Measurements from ENCODE around the gene TAF11L14. TPM values are rescaled to one million over a fixed set of nuclear protein-coding genes. Genes with fewer than 3 reads are reported as not detected.

Gene TAF11L14
- total RNA-seq, 1 experiment from 2014 or later, result not detected

DNA sequence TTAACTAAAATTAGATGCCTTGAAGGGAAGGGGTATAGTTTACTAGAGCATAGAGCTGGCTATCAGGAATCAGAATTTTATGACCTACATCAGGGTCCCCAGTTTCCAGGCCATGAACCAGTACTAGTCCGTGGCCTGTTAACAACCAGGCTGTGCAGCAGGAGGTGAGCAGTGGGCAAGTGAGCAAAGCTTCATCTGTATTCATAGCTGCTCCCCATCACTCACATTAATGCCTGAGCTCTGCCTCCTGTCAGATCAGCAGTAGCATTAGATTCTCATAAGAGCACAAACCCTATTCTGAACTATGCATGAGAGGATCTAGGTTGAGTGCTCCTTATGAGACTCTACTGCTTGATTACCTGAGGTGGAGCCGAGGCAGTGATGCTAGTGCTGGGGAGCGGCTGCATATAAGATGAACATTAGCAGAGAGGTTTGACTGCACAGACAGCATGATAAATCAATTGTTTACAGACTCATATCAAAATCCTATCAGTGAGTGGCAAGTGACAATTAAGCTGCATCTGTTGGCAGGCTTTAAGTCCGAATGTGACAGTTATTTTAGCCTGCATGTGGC, 44.6 kb downstream of the TAF11L14 start:
- no peaks in the 10 kb centered on the region for H3K9me2 ChIP-seq (ENCODE audit: insufficient read depth)
- H3K27ac ChIP-seq (ENCODE audit: low read depth, low read length), result no peak overlapping the region
- no peak overlapping the region for H3K4me2 ChIP-seq (ENCODE audit: low read length)
- CTCF ChIA-PET, result no interaction called here
- H3K27me3 ChIP-seq (ENCODE audit: insufficient read depth, low read length), result no peaks in the 10 kb centered on the region
- H3K9ac ChIP-seq (ENCODE audit: low read length), result no peak overlapping the region
- H3K36me3 ChIP-seq (ENCODE audit: control insufficient read depth in 1 of 2, insufficient read depth in 2 of 2, low read length in 2 of 2), result no peaks in the 10 kb centered on the region
- H3K4me3 ChIP-seq (replicated peaks in 1 of 2; ENCODE audit: low read depth in 1 of 2, low read length in 2 of 2), result no peak overlapping the region
- DNase-seq (ENCODE audit: low read depth, low spot score) (no peak), ATAC-seq (no peak)
- no peaks in the 10 kb centered on the region for H3K4me1 ChIP-seq (ENCODE audit: control insufficient read depth in 1 of 2, insufficient read depth in 2 of 2, low read length in 2 of 2)
- intact Hi-C loops (cut with micrococcal nuclease), result no loop called here
- no peaks in the 10 kb centered on the region for H3K79me2 ChIP-seq (ENCODE audit: insufficient read depth, low read length)
- TF ChIP-seq, protein P1, sequence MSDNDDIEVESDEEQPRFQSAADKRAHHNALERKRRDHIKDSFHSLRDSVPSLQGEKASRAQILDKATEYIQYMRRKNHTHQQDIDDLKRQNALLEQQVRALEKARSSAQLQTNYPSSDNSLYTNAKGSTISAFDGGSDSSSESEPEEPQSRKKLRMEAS (IDR thresholded peaks at IDR 0.05), result no peak
- TF ChIP-seq RAD21 (IDR thresholded peaks at IDR 0.05; ENCODE audit: low read depth) (no peak), ZNF274 (IDR thresholded peaks at IDR 0.05; ENCODE audit: low read depth, low read length) (no peak), FOSL1 (IDR thresholded peaks at IDR 0.05; ENCODE audit: low read depth) (no peak), EGR1 (IDR thresholded peaks at IDR 0.05; ENCODE audit: low read depth) (no peak)
- TF ChIP-seq, protein P2, sequence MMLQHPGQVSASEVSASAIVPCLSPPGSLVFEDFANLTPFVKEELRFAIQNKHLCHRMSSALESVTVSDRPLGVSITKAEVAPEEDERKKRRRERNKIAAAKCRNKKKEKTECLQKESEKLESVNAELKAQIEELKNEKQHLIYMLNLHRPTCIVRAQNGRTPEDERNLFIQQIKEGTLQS (IDR thresholded peaks at IDR 0.05), result no peak
- POLR2A ChIA-PET, result no interaction called here
- H4K20me1 ChIP-seq (ENCODE audit: insufficient read depth), result no peaks in the 10 kb centered on the region
- H3K9me3 ChIP-seq (ENCODE audit: control insufficient read depth in 1 of 2, insufficient read depth in 1 of 2, low read depth in 1 of 2, low read length in 2 of 2), result peaks cover 0 to 15% of the 10 kb centered on the region in 2 experiments; a peak in 1 of 4 replicates
- H2AFZ ChIP-seq (ENCODE audit: low read depth, low read length, poor library complexity, severe bottlenecking), result no peak overlapping the region
- no TSS peak for BruUV-seq (replicated peaks)
- RAD21 ChIA-PET (ENCODE audit: low non-redundant PET in 1 of 2, low total read pairs in 2 of 2, uncharacterized antibody in 2 of 2, unreplicated experiment in 2 of 2), result no interaction called here

DNA sequence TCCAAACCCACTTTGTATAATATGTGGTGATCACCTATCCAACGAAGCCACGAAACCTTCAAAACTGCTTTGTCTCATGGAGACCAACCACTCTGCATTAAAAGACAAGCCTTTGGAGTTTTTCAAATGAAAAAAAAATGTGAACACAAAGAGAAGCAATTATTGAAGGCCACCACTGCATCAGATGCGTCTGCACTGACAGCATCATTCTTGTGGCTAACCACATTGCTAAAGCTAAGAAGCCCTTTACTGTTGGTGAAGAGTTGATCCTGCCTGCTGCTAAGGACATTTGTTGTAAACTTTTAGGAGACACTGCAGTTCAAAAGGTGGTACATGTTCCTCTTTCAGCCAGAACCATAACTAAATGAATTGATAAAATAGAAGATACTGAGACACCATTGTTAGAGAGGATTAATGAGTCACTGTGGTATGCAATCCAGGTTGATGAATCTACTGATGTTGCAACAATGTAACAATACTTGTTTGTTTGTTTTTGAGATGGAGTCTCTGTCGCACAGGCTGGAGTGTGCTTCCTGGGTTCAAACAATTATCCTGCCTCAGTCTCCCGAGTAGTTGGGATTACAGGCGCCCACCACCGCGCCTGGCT, 45.4 kb downstream of the TAF11L14 start:
- no peak for TF ChIP-seq TCF7L2 (IDR thresholded peaks at IDR 0.05; ENCODE audit: borderline replicate concordance, extremely low read depth, insufficient read depth, insufficient read length)
- Histone ChIP-seq H3K36me3 (ENCODE audit: control insufficient read depth in 1 of 2, insufficient read depth in 2 of 2, low read length in 2 of 2) (no peaks in the 10 kb centered on the region), H3K27me3 (ENCODE audit: insufficient read depth, low read length) (no peaks in the 10 kb centered on the region), H3K4me1 (ENCODE audit: control insufficient read depth in 1 of 2, insufficient read depth in 2 of 2, low read length in 2 of 2) (no peaks in the 10 kb centered on the region), H3K27ac (ENCODE audit: low read depth, low read length) (no peak overlapping the region), H3K4me3 (replicated peaks in 1 of 2; ENCODE audit: low read depth in 1 of 2, low read length in 2 of 2) (no peak overlapping the region), H3K79me2 (ENCODE audit: insufficient read depth, low read length) (no peaks in the 10 kb centered on the region), H3K9ac (ENCODE audit: low read length) (no peak overlapping the region), H2AFZ (ENCODE audit: low read depth, low read length, poor library complexity, severe bottlenecking) (no peak overlapping the region), H4K20me1 (ENCODE audit: insufficient read depth) (no peaks in the 10 kb centered on the region), H3K4me2 (ENCODE audit: low read length) (no peak overlapping the region), H3K9me3 (ENCODE audit: control insufficient read depth in 1 of 2, insufficient read depth in 1 of 2, low read depth in 1 of 2, low read length in 2 of 2) (peaks cover 0 to 15% of the 10 kb centered on the region in 2 experiments; a peak in 1 of 4 replicates), H3K9me2 (ENCODE audit: insufficient read depth) (no peaks in the 10 kb centered on the region)
- POLR2A ChIA-PET, result no interaction called here
- intact Hi-C loops (cut with micrococcal nuclease), result no loop called here
- no TSS peak for BruUV-seq (replicated peaks)
- DNase-seq (ENCODE audit: low read depth, low spot score) (no peak), ATAC-seq (no peak)
- RAD21 ChIA-PET (ENCODE audit: low non-redundant PET in 1 of 2, low total read pairs in 2 of 2, uncharacterized antibody in 2 of 2, unreplicated experiment in 2 of 2), result no interaction called here
- CTCF ChIA-PET, result no interaction called here
